NK-92 (cell line): Measurements from ENCODE around the gene SYNJ2.

Source experiments
- DNase-seq: peaks from one replicate; lab custom pipeline; 2025; ENCODE audit not compliant: unreplicated experiment; lab: John Stamatoyannopoulos, UW

SYNJ2 gene

GRCh38 chr6:157978021-157978783 is 3.5 kb upstream of the SYNJ2 start:
- DNase-seq = no peak

DNA sequence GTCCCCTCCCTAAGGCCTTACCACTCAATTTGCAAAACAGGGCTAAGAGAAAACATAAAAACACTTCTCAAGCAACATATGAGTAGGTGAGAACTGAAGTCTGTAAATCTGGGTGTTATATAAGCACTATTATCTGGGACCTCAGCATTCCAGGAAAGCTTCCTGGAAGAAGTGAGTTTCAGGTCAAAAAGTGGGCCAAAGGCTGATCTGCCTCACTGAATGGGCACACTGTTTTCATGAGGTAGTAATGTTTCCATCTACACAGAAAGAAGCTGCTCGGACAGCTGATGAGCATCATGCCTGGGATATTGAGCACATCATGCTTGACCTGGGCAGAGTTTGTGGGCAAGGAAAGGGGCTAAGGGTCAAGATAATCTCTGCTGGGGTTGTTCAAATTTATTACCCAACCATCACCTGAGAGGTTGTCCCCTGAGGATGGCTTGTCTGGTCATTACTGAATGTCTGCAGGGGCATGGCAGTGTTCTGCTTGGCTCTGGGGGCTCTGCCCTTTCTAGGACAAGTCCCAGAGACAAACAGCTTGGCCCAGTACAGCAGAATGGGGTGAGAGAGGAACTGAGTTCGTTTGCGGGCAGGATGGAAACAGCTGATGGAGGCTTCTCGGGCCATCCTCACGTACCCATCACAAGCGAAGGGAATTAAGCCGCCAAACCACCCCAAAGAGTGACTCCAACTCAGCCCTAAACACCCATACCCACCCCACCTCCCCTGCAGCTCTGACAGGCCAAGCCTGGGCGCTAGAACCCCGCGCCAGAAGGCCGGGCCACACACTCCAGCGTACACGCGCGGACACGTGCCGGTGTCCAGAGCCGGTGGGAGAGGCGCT is 1.2 kb upstream of the SYNJ2 start:
- DNase-seq = no peak

DNA sequence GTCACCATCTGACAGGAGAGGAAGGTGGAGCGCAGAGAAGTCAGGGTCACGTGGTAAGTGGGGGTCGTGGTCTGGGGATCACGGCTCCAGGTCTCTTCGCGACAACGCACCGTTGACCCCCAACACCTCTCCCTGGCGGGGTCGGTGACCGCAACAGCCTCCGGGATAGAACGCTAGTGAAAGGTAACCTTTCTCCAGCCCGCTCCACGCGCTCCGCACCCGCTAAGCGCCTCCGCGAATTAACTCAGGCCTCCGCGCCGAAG is 600 bp upstream of the SYNJ2 start:
- no peak for DNase-seq

GRCh38 chr6:157982102-157982562 is 469 bp downstream of the SYNJ2 start:
- DNase-seq = no peak

DNA sequence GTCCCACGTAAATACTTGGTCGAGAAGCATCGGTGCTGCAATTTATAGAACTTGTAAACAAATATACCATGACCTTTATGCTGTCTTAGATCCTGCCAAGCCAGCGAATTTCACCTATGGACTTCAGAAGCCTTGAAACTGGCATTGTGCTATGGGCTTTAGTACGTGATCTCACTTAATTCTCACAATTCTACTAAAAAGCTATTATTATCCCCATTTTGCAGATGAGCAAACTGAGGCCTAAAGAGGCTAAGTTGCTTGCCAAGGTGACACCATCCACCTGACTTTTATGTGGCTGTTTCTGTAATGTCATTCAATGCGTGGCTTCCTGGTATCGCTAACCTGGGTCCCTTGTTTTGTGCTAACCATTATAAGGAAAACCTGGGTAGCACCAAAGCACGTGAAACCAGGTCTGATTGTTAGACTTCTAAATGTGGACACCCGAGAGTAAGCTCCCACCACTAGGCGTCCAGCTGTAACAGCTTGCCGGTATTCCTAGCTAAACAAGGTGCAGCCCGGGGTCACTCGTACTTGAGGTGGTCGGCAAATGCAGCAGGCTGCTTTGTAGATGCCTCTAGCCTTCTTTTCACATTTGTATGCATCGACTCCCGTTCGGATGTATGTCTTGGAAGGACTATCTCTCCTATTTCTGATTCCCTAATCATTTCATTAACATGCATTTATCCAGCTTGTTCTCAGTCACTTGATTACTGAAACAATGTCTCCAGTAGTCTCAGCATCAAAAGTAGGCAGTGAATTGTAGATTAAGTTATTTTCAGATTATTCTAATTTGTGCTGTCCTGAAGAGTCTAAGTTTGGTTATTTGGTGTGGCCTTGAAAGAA is 1.1 kb downstream of the SYNJ2 start:
- DNase-seq = no peak

DNA sequence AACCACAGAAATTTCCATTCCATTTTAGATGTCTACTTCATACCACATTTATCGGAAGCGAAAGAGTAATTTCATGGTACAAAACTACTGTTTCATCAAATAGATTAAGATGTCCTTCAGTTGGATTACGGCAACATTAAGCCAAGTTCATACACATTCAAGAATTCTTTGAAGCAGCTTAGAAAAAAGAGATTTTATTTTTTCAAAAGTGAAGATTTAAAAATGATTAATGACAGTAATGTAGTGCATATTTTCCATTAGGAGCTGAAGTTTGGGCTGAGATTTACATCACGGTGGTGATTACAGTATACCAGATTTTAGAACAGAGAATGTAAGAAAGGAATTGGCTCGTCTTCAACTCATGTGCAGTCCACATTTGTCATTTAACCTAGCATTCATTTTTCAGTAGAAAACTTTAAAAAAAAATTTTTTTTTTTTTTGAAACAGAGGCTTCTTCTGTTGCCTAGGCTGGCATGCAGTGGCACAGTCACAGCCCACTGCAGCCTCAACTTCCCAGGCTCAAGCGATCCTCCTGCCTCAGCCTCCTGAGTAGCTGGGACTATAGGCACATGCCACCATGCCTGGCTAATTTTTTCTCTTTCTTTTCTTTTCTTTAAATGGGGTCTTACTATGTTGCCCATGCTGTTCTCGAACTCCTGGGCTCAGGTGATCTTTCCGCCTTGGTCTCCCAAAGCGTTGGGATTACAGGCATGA is 1.9 kb downstream of the SYNJ2 start:
- DNase-seq = no peak

DNA sequence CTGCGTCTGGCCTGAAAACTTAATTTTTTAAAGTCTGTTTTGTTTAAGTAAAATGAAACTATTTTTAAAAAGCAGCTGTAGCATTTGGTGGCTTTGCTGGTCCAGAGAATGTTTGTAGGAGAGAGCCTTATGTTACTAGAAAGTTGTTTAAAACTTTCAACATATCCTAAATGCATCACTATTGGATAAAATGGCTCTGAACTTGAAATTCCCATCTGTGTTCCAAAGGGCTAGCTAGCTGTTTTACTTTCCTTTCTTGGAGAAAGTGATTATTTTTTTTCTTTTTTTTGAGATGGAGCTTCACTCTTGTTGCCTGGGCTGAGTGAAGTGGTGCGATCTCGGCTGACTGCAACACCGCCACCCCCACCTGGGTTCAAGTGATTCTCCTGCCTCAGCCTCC is 2.5 kb downstream of the SYNJ2 start:
- DNase-seq = no peak

DNA sequence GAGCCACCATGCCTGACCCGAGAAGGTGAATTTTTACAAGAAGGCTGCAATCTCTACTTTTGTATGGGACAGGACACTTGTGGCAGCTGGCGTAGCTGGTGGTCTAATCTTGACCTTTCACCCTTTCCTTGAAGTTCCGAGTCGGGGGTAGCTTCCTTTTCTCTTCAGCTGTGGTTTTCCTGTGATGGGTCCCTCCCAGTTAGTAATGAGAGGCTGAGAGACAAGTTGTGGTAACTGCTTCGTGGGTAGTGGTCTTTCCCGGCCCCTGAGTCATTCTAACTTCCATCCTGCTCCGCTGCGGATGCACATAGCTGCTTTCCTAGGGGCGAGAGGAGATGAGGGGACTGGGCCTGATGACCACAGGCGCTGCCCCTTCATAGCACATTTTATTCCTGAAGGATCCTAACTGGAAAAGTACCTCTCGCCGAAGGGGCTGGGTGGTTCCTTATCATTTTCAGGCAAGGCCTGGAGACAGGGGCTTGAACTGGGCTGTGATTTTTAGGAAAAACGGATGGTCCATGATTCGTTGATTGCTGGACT is 3.1 kb downstream of the SYNJ2 start:
- no peak for DNase-seq

DNA sequence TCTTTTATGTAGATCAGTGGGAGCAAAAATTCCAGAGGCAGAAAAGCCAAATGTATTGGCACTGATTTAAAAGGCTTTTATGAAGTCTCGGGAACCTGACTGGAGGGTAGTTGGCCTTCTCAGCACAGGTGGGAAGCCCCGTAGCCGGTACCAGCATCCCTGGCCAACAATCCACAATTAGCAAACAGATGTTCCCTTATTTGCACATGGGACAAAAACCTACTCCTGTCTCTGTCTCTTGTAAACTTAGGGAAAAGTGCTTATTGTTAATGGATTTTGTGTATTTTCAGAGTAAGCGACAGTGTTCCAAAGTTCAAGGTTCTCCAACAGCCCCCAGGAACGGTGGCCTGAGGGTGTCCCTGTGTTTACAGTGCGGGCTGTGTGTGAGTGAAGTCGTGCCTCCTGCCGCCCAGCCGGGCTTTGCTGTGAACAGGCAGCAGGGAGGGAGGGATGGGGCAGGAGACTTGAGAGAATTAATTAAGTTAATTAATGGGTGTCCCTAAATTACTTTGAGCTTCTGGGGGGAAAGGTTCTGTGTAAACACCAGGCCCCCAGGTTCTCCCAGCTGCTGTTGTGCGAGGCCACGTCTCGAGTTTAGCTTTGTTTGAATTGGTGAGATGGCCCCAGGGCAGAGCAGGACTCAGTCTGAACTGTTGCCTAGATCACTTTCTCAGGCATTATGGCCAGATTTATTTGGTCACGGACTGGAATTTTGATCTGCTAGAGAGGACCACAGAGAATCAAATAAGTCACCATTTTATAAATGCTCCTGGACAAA is 3.9 kb downstream of the SYNJ2 start:
- DNase-seq = no peak

GRCh38 chr6:157987788-157988699 is 6.4 kb downstream of the SYNJ2 start:
- DNase-seq = no peak

- no peak for DNase-seq
These were observed 7.0 kb downstream of the SYNJ2 start for GRCh38 chr6:157988700-157989063.

DNA sequence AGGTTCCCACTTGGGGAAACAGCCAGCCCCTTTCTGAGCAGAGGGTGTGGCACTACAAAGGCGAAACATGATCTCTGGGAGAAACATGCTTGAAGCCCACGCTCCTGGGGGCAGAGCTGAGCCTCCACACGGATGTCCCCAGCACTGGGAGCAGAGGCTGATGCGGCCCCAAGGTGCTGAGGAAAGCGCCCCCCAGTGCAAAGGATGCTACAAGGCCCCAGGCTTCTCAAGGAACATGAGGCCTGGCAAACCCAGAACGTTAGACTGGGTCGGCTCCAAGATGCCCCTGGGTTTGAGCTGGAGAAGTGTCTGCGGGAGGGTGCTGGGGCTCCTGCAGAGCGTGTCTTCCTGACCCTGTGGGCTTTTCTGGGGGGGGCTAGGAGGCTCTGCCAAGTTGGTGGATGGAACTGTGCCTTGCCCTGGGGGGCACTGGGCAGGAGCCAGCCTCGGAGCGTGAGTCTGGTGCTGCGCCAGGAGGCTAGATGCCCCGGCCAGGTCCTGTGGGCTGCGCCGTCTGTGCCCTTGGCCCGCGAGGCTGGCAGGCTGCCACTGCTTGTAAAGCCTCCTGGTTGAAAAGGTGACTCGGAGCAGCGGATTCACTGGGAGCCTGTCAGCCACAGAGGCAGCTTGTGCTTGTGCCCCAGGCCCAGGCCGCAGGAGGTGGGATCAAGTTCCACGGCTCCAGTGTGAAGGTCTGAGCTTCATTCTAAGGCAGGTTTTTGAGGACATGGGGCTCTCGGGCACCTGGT is 8.1 kb downstream of the SYNJ2 start:
- DNase-seq = no peak

DNA sequence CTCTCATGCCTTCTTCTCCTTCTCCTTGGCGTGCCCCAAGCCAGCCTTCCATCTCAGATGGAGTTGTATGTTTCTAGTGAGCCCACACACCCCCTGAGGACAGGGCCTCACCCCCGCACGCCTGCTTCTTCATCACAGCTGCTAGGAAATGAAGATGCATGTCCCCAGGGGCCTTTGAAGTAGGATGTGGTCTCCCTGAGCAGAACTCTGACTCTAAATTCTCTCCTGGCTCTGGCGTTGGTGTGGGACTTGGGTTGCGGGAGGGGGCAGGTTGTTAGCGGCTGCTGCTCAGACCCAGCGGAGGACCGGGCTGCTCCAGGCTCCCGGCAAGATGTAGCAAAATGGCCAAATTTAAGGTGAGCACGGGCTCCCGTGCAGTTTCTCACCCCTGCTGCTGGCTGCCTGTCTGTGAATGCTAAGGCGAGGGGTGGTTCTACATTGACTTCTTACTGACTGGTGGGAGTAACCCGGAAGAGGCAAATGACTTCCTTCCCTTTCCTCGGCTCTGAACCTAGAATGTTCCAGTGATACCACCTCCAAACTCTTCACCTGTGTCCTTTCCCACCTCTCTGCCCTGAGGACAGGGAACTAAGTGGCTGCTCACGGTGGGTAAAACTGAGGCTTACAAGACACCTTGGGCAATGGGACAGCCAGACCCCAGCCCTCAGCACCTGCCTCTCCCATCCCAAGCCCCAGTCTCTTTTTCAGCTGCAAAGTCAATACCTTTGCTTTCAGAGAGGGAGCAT is 8.8 kb downstream of the SYNJ2 start:
- DNase-seq = no peak

- no peak for DNase-seq
These were observed 9.4 kb downstream of the SYNJ2 start for GRCh38 chr6:157991067-157991432.

GRCh38 chr6:157993076-157993475 is 11.4 kb downstream of the SYNJ2 start:
- DNase-seq = no peak

DNA sequence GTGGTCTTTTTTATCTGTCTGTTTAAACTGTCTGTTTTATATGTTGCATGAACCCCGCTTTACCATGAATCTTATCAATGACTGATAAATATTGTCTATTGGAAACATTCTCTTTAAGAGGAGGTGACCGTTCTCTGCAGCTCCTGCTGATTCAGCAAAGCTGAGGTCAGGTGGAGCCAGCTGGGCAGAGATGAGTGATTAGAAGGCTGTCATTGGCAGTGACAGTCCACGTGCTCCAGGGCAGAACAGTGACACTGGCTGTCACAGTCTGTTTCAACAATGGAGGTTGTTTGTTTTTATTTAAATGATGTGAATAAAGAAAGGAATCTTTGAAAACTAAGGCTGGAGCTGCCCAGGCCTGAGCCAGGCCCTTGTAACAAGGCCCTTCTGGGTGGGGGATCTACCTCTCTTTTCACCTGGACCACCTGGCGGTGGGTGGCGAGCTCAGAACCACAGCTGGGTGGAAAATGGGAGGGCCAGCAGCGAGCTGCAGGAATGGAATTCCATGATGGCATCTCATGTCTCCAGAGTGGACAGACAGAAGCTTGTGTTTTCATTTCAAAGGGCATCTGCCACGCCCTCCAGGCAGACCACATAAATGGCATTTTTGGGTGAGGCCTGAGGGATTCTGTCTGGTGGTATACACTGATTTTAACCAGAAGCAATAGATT is 12.6 kb downstream of the SYNJ2 start:
- no peak for DNase-seq

DNA sequence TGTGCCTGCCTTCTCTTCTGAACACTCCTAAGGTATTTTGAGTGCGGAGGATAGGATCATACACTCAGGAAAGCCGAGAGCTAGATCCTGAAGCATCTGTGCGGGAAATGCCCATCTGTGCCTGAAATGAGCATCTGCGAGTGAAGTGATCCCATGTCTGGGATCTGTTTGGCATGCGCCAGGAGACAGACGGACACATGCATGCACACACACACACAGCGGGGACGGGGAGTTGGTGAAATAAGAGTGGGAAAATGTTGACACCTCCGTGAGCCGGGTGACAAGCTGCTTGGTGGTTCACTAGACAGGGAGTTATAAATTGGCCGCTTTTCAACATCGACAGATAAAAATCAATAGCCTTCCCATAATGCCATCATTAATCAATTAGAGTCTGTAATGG is 13.8 kb downstream of the SYNJ2 start:
- no peak for DNase-seq
